ENCODE results near the gene RANBP9. TPM values are rescaled to one million over a fixed set of nuclear protein-coding genes. Genes with fewer than 3 reads are reported as not detected.

The RANBP9 gene
- total and polyA plus RNA-seq, 2 of the 13 experiments (the other 11 are each of a cell fraction or from before 2014, with no cell fraction given) = 26.6 to 30.6 TPM

DNA sequence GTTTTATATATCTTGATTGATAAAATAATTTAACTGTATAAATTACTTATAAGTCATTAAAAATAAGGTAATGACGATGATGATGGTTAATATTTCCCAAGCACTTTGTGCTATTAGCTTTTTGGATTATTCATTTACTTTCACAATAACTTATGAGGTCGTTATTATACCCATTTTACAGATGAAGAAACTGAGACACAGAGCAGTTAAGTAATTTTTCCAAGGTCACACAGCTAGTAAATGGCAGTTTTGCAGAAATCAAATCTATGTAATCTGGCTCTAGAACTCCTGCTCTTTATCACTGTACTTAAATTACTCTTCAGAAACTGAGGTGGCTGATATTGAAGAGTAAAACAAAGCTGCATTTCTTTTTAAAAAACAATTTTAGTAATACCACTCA lies 78.3 kb downstream of the RANBP9 start (continued):
- TF ChIP-seq CHD4 (IDR thresholded peaks at IDR 0.05; ENCODE audit: borderline replicate concordance, low read length) (peak; percentile 96; the same call in 1 of the 2 replicates), TCF12 (IDR thresholded peaks at IDR 0.05) (no peak), TCF12 (CRISPR knock-in tag; IDR thresholded peaks at IDR 0.05) (no peak), ARNT2 (CRISPR knock-in tag; IDR thresholded peaks at IDR 0.05; ENCODE audit: low read depth) (no peak), KDM1A (CRISPR knock-in tag; IDR thresholded peaks at IDR 0.05) (peak; percentile 53; the same call in 1 of the 2 replicates), ZNF558 (CRISPR knock-in tag; IDR thresholded peaks at IDR 0.05; ENCODE audit: borderline replicate concordance) (no peak), POGZ (CRISPR knock-in tag; IDR thresholded peaks at IDR 0.05) (no peak), SKI (IDR thresholded peaks at IDR 0.05; ENCODE audit: partially characterized antibody) (no peak), MLLT10 (CRISPR knock-in tag; IDR thresholded peaks at IDR 0.05) (no peak), ATF7 (IDR thresholded peaks at IDR 0.05) (peak; percentile 47; the same call in 1 of the 2 replicates), ATF7 (CRISPR knock-in tag; IDR thresholded peaks at IDR 0.05) (no peak), RCOR2 (CRISPR knock-in tag; IDR thresholded peaks at IDR 0.05) (peak; percentile 44; the same call in 1 of the 2 replicates), ZNF12 (CRISPR knock-in tag; IDR thresholded peaks at IDR 0.05) (no peak), ZNF256 (CRISPR knock-in tag; conservative IDR thresholded peaks at IDR 0.05) (no peak), KLF16 (CRISPR knock-in tag; IDR thresholded peaks at IDR 0.05) (no peak), KDM2A (CRISPR knock-in tag; IDR thresholded peaks at IDR 0.05; ENCODE audit: borderline replicate concordance, low read depth) (no peak), ZNF629 (CRISPR knock-in tag; conservative IDR thresholded peaks at IDR 0.05) (peak; percentile 94), SALL1 (CRISPR knock-in tag; IDR thresholded peaks at IDR 0.05) (no peak), ZNF792 (CRISPR knock-in tag; IDR thresholded peaks at IDR 0.05) (no peak)
- TF ChIP-seq, protein P1, sequence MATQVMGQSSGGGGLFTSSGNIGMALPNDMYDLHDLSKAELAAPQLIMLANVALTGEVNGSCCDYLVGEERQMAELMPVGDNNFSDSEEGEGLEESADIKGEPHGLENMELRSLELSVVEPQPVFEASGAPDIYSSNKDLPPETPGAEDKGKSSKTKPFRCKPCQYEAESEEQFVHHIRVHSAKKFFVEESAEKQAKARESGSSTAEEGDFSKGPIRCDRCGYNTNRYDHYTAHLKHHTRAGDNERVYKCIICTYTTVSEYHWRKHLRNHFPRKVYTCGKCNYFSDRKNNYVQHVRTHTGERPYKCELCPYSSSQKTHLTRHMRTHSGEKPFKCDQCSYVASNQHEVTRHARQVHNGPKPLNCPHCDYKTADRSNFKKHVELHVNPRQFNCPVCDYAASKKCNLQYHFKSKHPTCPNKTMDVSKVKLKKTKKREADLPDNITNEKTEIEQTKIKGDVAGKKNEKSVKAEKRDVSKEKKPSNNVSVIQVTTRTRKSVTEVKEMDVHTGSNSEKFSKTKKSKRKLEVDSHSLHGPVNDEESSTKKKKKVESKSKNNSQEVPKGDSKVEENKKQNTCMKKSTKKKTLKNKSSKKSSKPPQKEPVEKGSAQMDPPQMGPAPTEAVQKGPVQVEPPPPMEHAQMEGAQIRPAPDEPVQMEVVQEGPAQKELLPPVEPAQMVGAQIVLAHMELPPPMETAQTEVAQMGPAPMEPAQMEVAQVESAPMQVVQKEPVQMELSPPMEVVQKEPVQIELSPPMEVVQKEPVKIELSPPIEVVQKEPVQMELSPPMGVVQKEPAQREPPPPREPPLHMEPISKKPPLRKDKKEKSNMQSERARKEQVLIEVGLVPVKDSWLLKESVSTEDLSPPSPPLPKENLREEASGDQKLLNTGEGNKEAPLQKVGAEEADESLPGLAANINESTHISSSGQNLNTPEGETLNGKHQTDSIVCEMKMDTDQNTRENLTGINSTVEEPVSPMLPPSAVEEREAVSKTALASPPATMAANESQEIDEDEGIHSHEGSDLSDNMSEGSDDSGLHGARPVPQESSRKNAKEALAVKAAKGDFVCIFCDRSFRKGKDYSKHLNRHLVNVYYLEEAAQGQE (IDR thresholded peaks at IDR 0.05; ENCODE audit: borderline replicate concordance in 1 of 2, low read depth in 1 of 2, low read length in 2 of 2) = no peak
- TF ChIP-seq, protein P2, sequence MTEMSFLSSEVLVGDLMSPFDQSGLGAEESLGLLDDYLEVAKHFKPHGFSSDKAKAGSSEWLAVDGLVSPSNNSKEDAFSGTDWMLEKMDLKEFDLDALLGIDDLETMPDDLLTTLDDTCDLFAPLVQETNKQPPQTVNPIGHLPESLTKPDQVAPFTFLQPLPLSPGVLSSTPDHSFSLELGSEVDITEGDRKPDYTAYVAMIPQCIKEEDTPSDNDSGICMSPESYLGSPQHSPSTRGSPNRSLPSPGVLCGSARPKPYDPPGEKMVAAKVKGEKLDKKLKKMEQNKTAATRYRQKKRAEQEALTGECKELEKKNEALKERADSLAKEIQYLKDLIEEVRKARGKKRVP (CRISPR knock-in tag; IDR thresholded peaks at IDR 0.05) = no peak
